Endothelial cell of umbilical vein (primary cell): ENCODE results near the gene SLC16A6.

Experiments
- CTCF ChIP-seq, 2 donors: IDR thresholded peaks; 1 replicate in 1 of 2; 2 replicates in 1 of 2; pipeline ENCODE4 v1.5.1; 2011; ENCODE audit warnings: low read length in 2 of 2, mild to moderate bottlenecking in 2 of 2, moderate library complexity in 2 of 2, control low read depth in 1 of 2, inconsistent platforms in 1 of 2, low read depth in 1 of 2; ENCODE audit not compliant: insufficient read depth in 1 of 2; ENCODE audit errors: extremely low read depth in 1 of 2
- EZH2 ChIP-seq: IDR thresholded peaks from 2 replicates; pipeline ENCODE4 v1.6.1; 2012; ENCODE audit warnings: borderline replicate concordance, low read depth, mild to moderate bottlenecking, moderate library complexity, low read length, inconsistent platforms; ENCODE audit not compliant: severe bottlenecking
- GATA2 ChIP-seq: IDR thresholded peaks from 2 replicates; pipeline ENCODE4 v1.7.0; 2011; ENCODE audit warnings: low read depth, mild to moderate bottlenecking, moderate library complexity, mixed read lengths, low read length; ENCODE audit not compliant: insufficient read length, insufficient read depth
- JUN ChIP-seq: IDR thresholded peaks from 2 replicates; pipeline ENCODE4 v1.6.1; 2011; ENCODE audit warnings: borderline replicate concordance, low read depth; ENCODE audit not compliant: insufficient read length, insufficient read depth
- MYC ChIP-seq: IDR thresholded peaks from one replicate; pipeline ENCODE4 v1.6.1; 2011; ENCODE audit warnings: mild to moderate bottlenecking, low read depth, low read length
- POLR2A ChIP-seq: IDR thresholded peaks from 2 replicates; pipeline ENCODE4 v1.6.1; 2012; ENCODE audit warnings: low read depth, mild to moderate bottlenecking, control low read depth, low read length
- POLR2AphosphoS5 ChIP-seq: IDR thresholded peaks from 2 replicates; pipeline ENCODE4 v1.6.1; 2012; ENCODE audit warnings: low read depth, mild to moderate bottlenecking, control low read depth, low read length, moderate library complexity; ENCODE audit not compliant: insufficient read depth

GRCh38 chr17:68294617-68295016, 3.7 kb upstream of the SLC16A6 start:
- TF ChIP-seq JUN (no peak), CTCF (IDR thresholded peaks at IDR 0.05; ENCODE audit: extremely low read depth in 1 of 2, insufficient read depth in 1 of 2, low read depth in 1 of 2, low read length in 2 of 2) (no peak), GATA2 (no peak), POLR2A (no peak), POLR2AphosphoS5 (no peak), EZH2 (no peak), MYC (no peak)
